Caco-2 (cell line): ENCODE data around the gene PDCD1. TPM values are rescaled to one million over a fixed set of nuclear protein-coding genes. Genes with fewer than 3 reads are reported as not detected.

Experiments
- BruUV-seq: library from RNA; stranded (reverse); fragments of 400-500 nt; replicated peaks from 2 replicates; lab custom pipeline; 2021; lab: Mats Ljungman, UMichigan
- CTCF ChIA-PET: fragments of 300-600 bp; sonication (Branson Sonifier 250); formaldehyde crosslinking; loops from one replicate; lab custom pipeline; 2022; ENCODE audit warnings: antibody characterized with exemption; lab: Charles Lee
- POLR2A ChIA-PET: fragments of 300-600 bp; sonication (Branson Sonifier 250); formaldehyde crosslinking; loops from one replicate; lab custom pipeline; 2022; ENCODE audit warnings: antibody characterized with exemption; lab: Charles Lee
- DNase-seq, 2 experiments: peaks; one replicate each; pipeline versions ENCODE4 v3.0.0 to v3.0.0-alpha.2; 2020 to 2022
- H3K27me3 ChIP-seq: replicated peaks from 2 replicates; pipeline ENCODE4 v1.6.0; 2011; ENCODE audit warnings: low read length; ENCODE audit not compliant: control insufficient read depth, insufficient read depth
- H3K36me3 ChIP-seq: 2 replicates; pipeline ENCODE4 v1.5.1; 2011; ENCODE audit warnings: low read length; ENCODE audit not compliant: control insufficient read depth, insufficient read depth
- H3K4me1 ChIP-seq: fragments of 250-450 bp; sonication (Bioruptor Pico); 2 replicates; pipeline ENCODE4 v1.5.1; 2020; ENCODE audit warnings: mild to moderate bottlenecking
- H3K4me3 ChIP-seq: 2 replicates; pipeline ENCODE4 v1.5.1; 2011; ENCODE audit warnings: low read depth, mild to moderate bottlenecking, control low read depth, low read length
- H3K9me3 ChIP-seq: fragments of 250-450 bp; sonication (Bioruptor Pico); 2 replicates; pipeline ENCODE4 v1.5.1; 2020; ENCODE audit warnings: mild to moderate bottlenecking, moderate library complexity
- H3K27ac Mint-ChIP-seq: one replicate; pipeline ENCODE4 v1.8.0; 2022; ENCODE audit warnings: mixed read lengths; ENCODE audit not compliant: unreplicated experiment
- H3K27me3 Mint-ChIP-seq: one replicate; pipeline ENCODE4 v1.8.0; 2022; ENCODE audit warnings: mixed read lengths; ENCODE audit not compliant: insufficient read depth, unreplicated experiment
- H3K36me3 Mint-ChIP-seq: one replicate; pipeline ENCODE4 v1.8.0; 2022; ENCODE audit warnings: mild to moderate bottlenecking, mixed read lengths; ENCODE audit not compliant: insufficient read depth, unreplicated experiment
- H3K4me1 Mint-ChIP-seq: one replicate; pipeline ENCODE4 v1.8.0; 2022; ENCODE audit warnings: low read depth, mixed read lengths; ENCODE audit not compliant: unreplicated experiment
- H3K4me3 Mint-ChIP-seq: one replicate; pipeline ENCODE4 v1.8.0; 2022; ENCODE audit warnings: mild to moderate bottlenecking, moderate library complexity, mixed read lengths; ENCODE audit not compliant: unreplicated experiment
- H3K9me3 Mint-ChIP-seq: one replicate; pipeline ENCODE4 v1.8.0; 2022; ENCODE audit warnings: mixed read lengths; ENCODE audit not compliant: unreplicated experiment
- intact Hi-C: fragments of 100-400 bp; cut with micrococcal nuclease; formaldehyde crosslinking; loops from one replicate; pipeline ENCODE4 v1.10.0; 2022; ENCODE audit not compliant: unreplicated experiment
- total RNA-seq: library from RNA; stranded (reverse); gene quantifications from 2 replicates; pipeline ENCODE4 v1.2.3, GENCODE V29; 2022
- TF ChIP-seq, protein P1 (sequence below), 2 experiments: fragments of 200-600 bp in 1 of 2; IDR thresholded peaks; 1 replicate in 1 of 2; 2 replicates in 1 of 2; pipeline versions ENCODE4 v1.5.1 to v1.8.0; 2011 to 2022; ENCODE audit warnings: antibody characterized with exemption in 1 of 2, control low read depth in 1 of 2, inconsistent platforms in 1 of 2, low read depth in 1 of 2, low read length in 1 of 2, mild to moderate bottlenecking in 1 of 2, moderate library complexity in 1 of 2; ENCODE audit not compliant: insufficient read depth in 1 of 2, severe bottlenecking in 1 of 2, unreplicated experiment in 1 of 2

The PDCD1 gene
- total RNA-seq, 1 experiment from 2014 or later: not detected

DNA sequence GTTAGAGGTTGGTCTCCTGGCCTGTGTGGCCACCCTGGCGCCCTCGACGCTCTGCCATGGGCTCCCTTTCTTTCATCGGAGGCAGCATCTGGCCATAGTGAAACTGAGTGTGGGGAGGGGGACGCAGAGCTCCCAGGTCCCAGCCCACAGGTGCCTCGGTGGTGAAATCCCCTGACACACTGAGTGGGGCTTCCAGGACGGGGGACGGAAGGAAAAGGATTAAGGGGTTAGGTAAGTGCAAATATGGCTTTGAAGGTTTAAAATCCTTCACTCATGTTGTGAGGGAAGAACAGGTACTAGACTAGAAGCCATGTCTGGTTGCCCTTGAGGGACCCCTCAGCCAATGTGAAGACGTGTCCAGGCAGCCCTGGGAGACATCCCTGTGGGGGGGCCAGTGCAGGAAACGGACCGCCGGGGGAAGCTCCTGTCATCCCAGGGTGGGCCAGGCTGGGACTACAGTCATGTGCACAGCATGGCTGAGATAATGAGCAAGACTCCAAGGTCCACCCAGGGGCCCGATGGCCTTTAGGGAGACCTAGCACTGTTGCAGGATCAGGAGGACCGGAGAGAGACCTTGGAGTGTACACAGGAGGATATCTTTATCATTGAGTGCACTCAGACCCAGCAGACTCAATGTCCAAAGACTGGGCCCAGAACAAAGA is 47.2 kb upstream of the PDCD1 start:
- Mint-ChIP-seq H3K4me3 (no peak overlapping the region), H3K36me3 (no peaks in the 10 kb centered on the region), H3K27me3 (no peaks in the 10 kb centered on the region), H3K4me1 (no peaks in the 10 kb centered on the region), H3K27ac (no peak overlapping the region), H3K9me3 (no peaks in the 10 kb centered on the region)
- Histone ChIP-seq H3K4me1 (no peaks in the 10 kb centered on the region), H3K4me3 (no peak overlapping the region), H3K36me3 (no peaks in the 10 kb centered on the region), H3K27me3 (no peaks in the 10 kb centered on the region), H3K9me3 (no peaks in the 10 kb centered on the region)
- intact Hi-C loops: no loop called here
- TF ChIP-seq, protein P1, sequence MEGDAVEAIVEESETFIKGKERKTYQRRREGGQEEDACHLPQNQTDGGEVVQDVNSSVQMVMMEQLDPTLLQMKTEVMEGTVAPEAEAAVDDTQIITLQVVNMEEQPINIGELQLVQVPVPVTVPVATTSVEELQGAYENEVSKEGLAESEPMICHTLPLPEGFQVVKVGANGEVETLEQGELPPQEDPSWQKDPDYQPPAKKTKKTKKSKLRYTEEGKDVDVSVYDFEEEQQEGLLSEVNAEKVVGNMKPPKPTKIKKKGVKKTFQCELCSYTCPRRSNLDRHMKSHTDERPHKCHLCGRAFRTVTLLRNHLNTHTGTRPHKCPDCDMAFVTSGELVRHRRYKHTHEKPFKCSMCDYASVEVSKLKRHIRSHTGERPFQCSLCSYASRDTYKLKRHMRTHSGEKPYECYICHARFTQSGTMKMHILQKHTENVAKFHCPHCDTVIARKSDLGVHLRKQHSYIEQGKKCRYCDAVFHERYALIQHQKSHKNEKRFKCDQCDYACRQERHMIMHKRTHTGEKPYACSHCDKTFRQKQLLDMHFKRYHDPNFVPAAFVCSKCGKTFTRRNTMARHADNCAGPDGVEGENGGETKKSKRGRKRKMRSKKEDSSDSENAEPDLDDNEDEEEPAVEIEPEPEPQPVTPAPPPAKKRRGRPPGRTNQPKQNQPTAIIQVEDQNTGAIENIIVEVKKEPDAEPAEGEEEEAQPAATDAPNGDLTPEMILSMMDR (IDR thresholded peaks at IDR 0.05; ENCODE audit: insufficient read depth in 1 of 2, low read depth in 1 of 2, low read length in 1 of 2, severe bottlenecking in 1 of 2, unreplicated experiment in 1 of 2): no peak
- ChIA-PET CTCF (no interaction called here), POLR2A (no interaction called here)
- no peak for DNase-seq
- no TSS peak for BruUV-seq

GRCh38 chr2:241904791-241905710 is 46.4 kb upstream of the PDCD1 start:
- Mint-ChIP-seq H3K4me3 (no peak overlapping the region), H3K9me3 (no peaks in the 10 kb centered on the region), H3K27me3 (no peaks in the 10 kb centered on the region), H3K27ac (no peak overlapping the region), H3K4me1 (no peaks in the 10 kb centered on the region), H3K36me3 (no peaks in the 10 kb centered on the region)
- H3K4me3 ChIP-seq: no peak overlapping the region
- DNase-seq: no peak
- no TSS peak for BruUV-seq
- POLR2A ChIA-PET: no interaction called here
- no peaks in the 10 kb centered on the region for H3K9me3 ChIP-seq
- no peaks in the 10 kb centered on the region for H3K36me3 ChIP-seq
- intact Hi-C loops: no loop called here
- H3K27me3 ChIP-seq: no peaks in the 10 kb centered on the region
- TF ChIP-seq, protein P1 (IDR thresholded peaks at IDR 0.05; ENCODE audit: insufficient read depth in 1 of 2, low read depth in 1 of 2, low read length in 1 of 2, severe bottlenecking in 1 of 2, unreplicated experiment in 1 of 2): no peak
- no peaks in the 10 kb centered on the region for H3K4me1 ChIP-seq
- CTCF ChIA-PET: no interaction called here

- no peaks in the 10 kb centered on the region for H3K27me3 Mint-ChIP-seq
- Histone ChIP-seq H3K4me1 (no peaks in the 10 kb centered on the region), H3K4me3 (no peak overlapping the region), H3K36me3 (no peaks in the 10 kb centered on the region), H3K9me3 (no peaks in the 10 kb centered on the region), H3K27me3 (no peaks in the 10 kb centered on the region)
- DNase-seq: no peak
- no peak overlapping the region for H3K4me3 Mint-ChIP-seq
- H3K9me3 Mint-ChIP-seq: no peaks in the 10 kb centered on the region
- no peaks in the 10 kb centered on the region for H3K36me3 Mint-ChIP-seq
- CTCF ChIA-PET: no interaction called here
- no peaks in the 10 kb centered on the region for H3K4me1 Mint-ChIP-seq
- intact Hi-C loops: no loop called here
- POLR2A ChIA-PET: no interaction called here
- no TSS peak for BruUV-seq
- no peak overlapping the region for H3K27ac Mint-ChIP-seq
- TF ChIP-seq, protein P1 (IDR thresholded peaks at IDR 0.05; ENCODE audit: insufficient read depth in 1 of 2, low read depth in 1 of 2, low read length in 1 of 2, severe bottlenecking in 1 of 2, unreplicated experiment in 1 of 2): no peak
These were observed 45.5 kb upstream of the PDCD1 start for GRCh38 chr2:241904011-241904718.
